SHP77 (cell line): ENCODE measurements around the gene ZNF74.

Experiments used
- DNase-seq, 2 experiments: peaks; one replicate each; lab custom pipeline; 2025; lab: John Stamatoyannopoulos, UW

Gene ZNF74

GRCh38 chr22:20420157-20420842, 26.3 kb downstream of the ZNF74 start:
- DNase-seq = no peak

- DNase-seq = no peak
Observed at GRCh38 chr22:20421507-20421874, 27.5 kb downstream of the ZNF74 start.

- no peak for DNase-seq
Observed at GRCh38 chr22:20422271-20423007, 28.5 kb downstream of the ZNF74 start.

- DNase-seq = no peak
Observed at GRCh38 chr22:20423008-20423905, 29.3 kb downstream of the ZNF74 start.

- no peak for DNase-seq
Observed at GRCh38 chr22:20423906-20424551, 30.1 kb downstream of the ZNF74 start.

- DNase-seq = no peak
Observed at GRCh38 chr22:20424568-20424931, 30.6 kb downstream of the ZNF74 start.

- DNase-seq = no peak
Observed at GRCh38 chr22:20424932-20425565, 31.1 kb downstream of the ZNF74 start.

GRCh38 chr22:20425566-20426258, 31.8 kb downstream of the ZNF74 start:
- DNase-seq = no peak

GRCh38 chr22:20426259-20426615, 32.3 kb downstream of the ZNF74 start:
- DNase-seq = no peak

GRCh38 chr22:20427104-20427944, 33.4 kb downstream of the ZNF74 start:
- no peak for DNase-seq

GRCh38 chr22:20427945-20428417, 34.0 kb downstream of the ZNF74 start:
- no peak for DNase-seq

GRCh38 chr22:20428496-20429253, 34.7 kb downstream of the ZNF74 start:
- DNase-seq = no peak

- DNase-seq = no peak
Observed at GRCh38 chr22:20429254-20430100, 35.5 kb downstream of the ZNF74 start.

- DNase-seq = no peak
Observed at GRCh38 chr22:20430101-20430719, 36.3 kb downstream of the ZNF74 start.

- no peak for DNase-seq
Observed at GRCh38 chr22:20430720-20431510, 37.0 kb downstream of the ZNF74 start.

- DNase-seq = no peak
Observed at GRCh38 chr22:20431511-20432192, 37.7 kb downstream of the ZNF74 start.
